Lung (tissue), 12 donors: ENCODE data around the gene NPTN. TPM values are rescaled to one million over a fixed set of nuclear protein-coding genes. Genes with fewer than 3 reads are reported as not detected.

Source experiments
- ATAC-seq: fragments of 200-7000 bp; cut with Tn5 transposase; one replicate; pipeline ENCODE4 v1.9.1; 2020; ENCODE audit warnings: moderate number of reproducible peaks; ENCODE audit not compliant: insufficient read depth, low FRiP score
- DNase-seq, 3 donors: peaks; one replicate each; pipeline ENCODE4 v3.0.0-alpha.2; 2013 to 2017
- H3K27ac ChIP-seq, 2 donors: one replicate each; pipeline ENCODE4 v1.5.1; 2013; ENCODE audit warnings: mild to moderate bottlenecking in 2 of 2, moderate library complexity in 2 of 2, control low read depth in 1 of 2, inconsistent platforms in 1 of 2, low read depth in 1 of 2, low read length in 1 of 2
- H3K27me3 ChIP-seq, 3 donors: one replicate each; pipeline ENCODE4 v1.5.1; 2013; ENCODE audit warnings: low read length in 2 of 3; ENCODE audit not compliant: control insufficient read depth in 3 of 3, insufficient read depth in 3 of 3
- H3K36me3 ChIP-seq, 4 donors: one replicate each; pipeline ENCODE4 v1.5.1; 2013; ENCODE audit warnings: low read length in 4 of 4, mild to moderate bottlenecking in 1 of 4, moderate library complexity in 1 of 4; ENCODE audit not compliant: control insufficient read depth in 4 of 4, insufficient read depth in 4 of 4
- H3K4me1 ChIP-seq, 5 donors: one replicate each; pipeline ENCODE4 v1.5.1; 2013; ENCODE audit warnings: low read length in 5 of 5, mild to moderate bottlenecking in 2 of 5, moderate library complexity in 1 of 5; ENCODE audit not compliant: control insufficient read depth in 5 of 5, insufficient read depth in 5 of 5
- H3K4me3 ChIP-seq: one replicate; pipeline ENCODE4 v1.5.1; 2013; ENCODE audit warnings: mild to moderate bottlenecking, control low read depth, moderate library complexity
- H3K9ac ChIP-seq, 2 donors: one replicate each; pipeline ENCODE4 v1.5.1; 2013; ENCODE audit warnings: low read length in 2 of 2, control low read depth in 1 of 2; ENCODE audit not compliant: insufficient read depth in 1 of 2
- H3K9me3 ChIP-seq, 4 donors: one replicate each; pipeline ENCODE4 v1.5.1; 2013; ENCODE audit warnings: low read length in 3 of 4, mild to moderate bottlenecking in 1 of 4, moderate library complexity in 1 of 4; ENCODE audit not compliant: control insufficient read depth in 4 of 4, insufficient read depth in 3 of 4
- CTCF ChIP-seq: IDR thresholded peaks from 2 replicates; pipeline ENCODE4 v1.5.1; 2012; ENCODE audit warnings: mild to moderate bottlenecking; ENCODE audit errors: control extremely low read depth, extremely low read depth
- WGBS, 2 donors: extraction: QIAGEN DNeasy Blood & Tissue Kit; methylation state at CpG; one replicate each; pipeline ENCODE4 v1.1.7; 2013; 5-methylcytosine and 5-hydroxymethylcytosine counted together
- polyA plus RNA-seq, 2 donors: library from polyadenylated mRNA; stranded (reverse); fragments of 200-250 nt; gene quantifications; one replicate each; pipeline ENCODE4 v1.2.1, GENCODE V29; 2013
- total RNA-seq, 2 donors: library from RNA; depleted of rRNA in 1 of 2; stranded (reverse); fragments of >200 nt in 1 of 2; gene quantifications; one replicate each; pipeline ENCODE4 v1.2.1, GENCODE V29; 2014 to 2021
- donor health status: control.
- donor health status: control.
- donor health status: Bipolar disorder and iron deficiency.
- donor health status: healthy.
- donor health status: DM: yes; HTN: yes; CAD: no.

The NPTN gene
- total and polyA plus RNA-seq, 4 donors: 34.1 to 148 (median 122) TPM

- TF ChIP-seq CTCF: no peak
- Histone ChIP-seq H3K4me1 (peaks cover 1 to 15% (median 6%) of the 10 kb centered on the region in 5 donors), H3K9me3 (no peaks in the 10 kb centered on the region), H3K27ac (no peak overlapping the region), H3K4me3 (no peak overlapping the region), H3K27me3 (no peaks in the 10 kb centered on the region), H3K36me3 (no peaks in the 10 kb centered on the region), H3K9ac (no peak overlapping the region)
- 58 to 66% methylated on average over 3 of the region's 3 CpGs for WGBS, 2 donors
- no peak for DNase-seq
- no peak for ATAC-seq
These were observed 47.9 kb upstream of the NPTN start for GRCh38 chr15:73681063-73681462.

- ATAC-seq: no peak
- Histone ChIP-seq H3K9ac (no peak overlapping the region), H3K9me3 (no peaks in the 10 kb centered on the region), H3K27me3 (no peaks in the 10 kb centered on the region), H3K27ac (no peak overlapping the region), H3K4me3 (no peak overlapping the region), H3K4me1 (peaks cover 0 to 10% (median under 1%) of the 10 kb centered on the region in 5 donors), H3K36me3 (no peaks in the 10 kb centered on the region)
- DNase-seq: no peak
- WGBS, 2 donors: 80 to 90% methylated on average over 2 of the region's 2 CpGs
- TF ChIP-seq CTCF: no peak
These were observed 47.4 kb upstream of the NPTN start for GRCh38 chr15:73680549-73680948.

GRCh38 chr15:73679964-73680363 lies 46.8 kb upstream of the NPTN start:
- Histone ChIP-seq H3K27me3 (no peaks in the 10 kb centered on the region), H3K4me3 (no peak overlapping the region), H3K36me3 (no peaks in the 10 kb centered on the region), H3K4me1 (peaks cover 0 to 5% (median 0%) of the 10 kb centered on the region in 5 donors), H3K27ac (no peak overlapping the region), H3K9me3 (no peaks in the 10 kb centered on the region), H3K9ac (no peak overlapping the region)
- no peak for TF ChIP-seq CTCF
- 94 to 98% methylated on average over 6 of the region's 6 CpGs for WGBS, 2 donors
- ATAC-seq (no peak), DNase-seq (no peak)

GRCh38 chr15:73679180-73679579 lies 46.0 kb upstream of the NPTN start:
- no peaks in the 10 kb centered on the region for H3K9me3 ChIP-seq
- H3K27me3 ChIP-seq: no peaks in the 10 kb centered on the region
- H3K36me3 ChIP-seq: no peaks in the 10 kb centered on the region
- no peak overlapping the region for H3K9ac ChIP-seq
- TF ChIP-seq CTCF: no peak
- H3K27ac ChIP-seq: no peak overlapping the region
- WGBS, 2 donors: 86 to 88% methylated on average over 3 of the region's 3 CpGs
- H3K4me3 ChIP-seq: no peak overlapping the region
- H3K4me1 ChIP-seq: peaks cover 0 to 5% (median 0%) of the 10 kb centered on the region in 5 donors
- DNase-seq (no peak), ATAC-seq (no peak)
